IPS-NIHi11 (cell line): Measurements from ENCODE around the gene ATE1.
"Not testable (repeated sequence)": the region's sequence is repeated elsewhere in the genome, so short reads cannot be mapped to it uniquely, and the experiment has no call there.

Experiments used
- DNase-seq: peaks from one replicate; pipeline ENCODE4 v3.0.0; 2012; ENCODE audit warnings: mixed read lengths, low spot score

The ATE1 gene

GRCh38 chr10:121927841-121928527 is at the start of gene ATE1:
Gene ATE1, minus strand, starts transcription at chr10:121928031. Its CDS starts 82 bp downstream, at chr10:121927949.
- DNase-seq, result peak; percentile 94

GRCh38 chr10:121976607-121977006 is 48.8 kb upstream of the ATE1 start:
- DNase-seq, result no peak

GRCh38 chr10:121975295-121976086 is 47.7 kb upstream of the ATE1 start:
- no peak for DNase-seq

GRCh38 chr10:121974535-121975294 is 46.9 kb upstream of the ATE1 start, which contains the start of gene NSMCE4A:
Gene NSMCE4A, minus strand, starts transcription at chr10:121975217. Its CDS starts 52 bp downstream, at chr10:121975165.
- peak; percentile 97 for DNase-seq

- no peak for DNase-seq
These were observed 46.2 kb upstream of the ATE1 start for GRCh38 chr10:121974019-121974534.

- not testable (repeated sequence) for DNase-seq
These were observed 41.3 kb upstream of the ATE1 start for GRCh38 chr10:121969086-121969485.

GRCh38 chr10:121965996-121966395 is 38.2 kb upstream of the ATE1 start:
- DNase-seq, result no peak

- DNase-seq, result no peak
These were observed 33.6 kb upstream of the ATE1 start for GRCh38 chr10:121961456-121961855.

- no peak for DNase-seq
These were observed 31.8 kb upstream of the ATE1 start for GRCh38 chr10:121959671-121960070.

GRCh38 chr10:121956111-121957061 is 28.6 kb upstream of the ATE1 start:
- DNase-seq, result no peak

- no peak for DNase-seq
These were observed 24.4 kb upstream of the ATE1 start for GRCh38 chr10:121952226-121952625.

- no peak for DNase-seq
These were observed 21.6 kb upstream of the ATE1 start for GRCh38 chr10:121949451-121949850.

- no peak for DNase-seq
These were observed 21.2 kb upstream of the ATE1 start for GRCh38 chr10:121949049-121949448.

- no peak for DNase-seq
These were observed 19.8 kb upstream of the ATE1 start for GRCh38 chr10:121947343-121948330.

- no peak for DNase-seq
These were observed 15.1 kb upstream of the ATE1 start for GRCh38 chr10:121942749-121943416.

- no peak for DNase-seq
These were observed 13.7 kb upstream of the ATE1 start for GRCh38 chr10:121941532-121941931.

GRCh38 chr10:121936295-121936694 is 8.5 kb upstream of the ATE1 start:
- no peak for DNase-seq

GRCh38 chr10:121935702-121936101 is 7.9 kb upstream of the ATE1 start:
- DNase-seq, result no peak
